HepG2 (cell line): ENCODE measurements around the gene ZNF714. TPM values are rescaled to one million over a fixed set of nuclear protein-coding genes. Genes with fewer than 3 reads are reported as not detected.

Experiments
- GMEB1 ChIP-seq: sonication (generic); formaldehyde crosslinking; IDR thresholded peaks from 2 replicates; pipeline ENCODE4 v1.5.1; 2020; ENCODE audit warnings: missing genetic modification reagents, mild to moderate bottlenecking, borderline replicate concordance
- HIC2 ChIP-seq: sonication (generic); formaldehyde crosslinking; IDR thresholded peaks from 2 replicates; pipeline ENCODE4 v1.9.0; 2022; ENCODE audit warnings: low read depth, missing genetic modification reagents
- HMG20B ChIP-seq: conservative IDR thresholded peaks from 2 replicates; pipeline ENCODE4 v1.6.1; 2016; ENCODE audit warnings: missing genetic modification reagents, missing compliant biosample characterization
- HNF1B ChIP-seq: sonication (generic); formaldehyde crosslinking; IDR thresholded peaks from 2 replicates; pipeline ENCODE4 v1.5.1; 2020; ENCODE audit warnings: mild to moderate bottlenecking, moderate library complexity, missing genetic modification reagents
- MXD1 ChIP-seq: sonication (generic); formaldehyde crosslinking; IDR thresholded peaks from 2 replicates; pipeline ENCODE4 v1.4.0; 2020; ENCODE audit warnings: mild to moderate bottlenecking, missing genetic modification reagents
- RFX5 ChIP-seq: IDR thresholded peaks from 2 replicates; pipeline ENCODE4 v1.6.1; 2011; ENCODE audit warnings: low read depth, low read length, improper control_type of control experiment
- SIN3A ChIP-seq: IDR thresholded peaks from 2 replicates; pipeline ENCODE4 v1.6.1; 2011; ENCODE audit warnings: low read depth, mild to moderate bottlenecking, control low read depth, low read length, borderline replicate concordance
- SOX6 ChIP-seq, 2 experiments: fragments of 450-650 bp in 1 of 2; sonication (generic) in 1 of 2; formaldehyde crosslinking in 1 of 2; IDR thresholded peaks; 2 replicates each; pipeline versions ENCODE4 v1.4.0 to v1.6.1; 2017 to 2020; ENCODE audit warnings: antibody characterized with exemption in 1 of 2, mild to moderate bottlenecking in 1 of 2, missing genetic modification reagents in 1 of 2
- SRY ChIP-seq: sonication (generic); formaldehyde crosslinking; IDR thresholded peaks from 2 replicates; pipeline ENCODE4 v1.8.0; 2022; ENCODE audit warnings: mild to moderate bottlenecking, missing genetic modification reagents
- U2AF2 ChIP-seq: fragments of 200-400 bp; formaldehyde crosslinking; IDR thresholded peaks from 2 replicates; pipeline ENCODE4 v1.6.1; 2017; ENCODE audit warnings: low read depth, mild to moderate bottlenecking, low read length
- ZGPAT ChIP-seq: IDR thresholded peaks from 2 replicates; pipeline ENCODE4 v1.6.1; 2016; ENCODE audit warnings: mild to moderate bottlenecking
- ZNF331 ChIP-seq: sonication (generic); formaldehyde crosslinking; IDR thresholded peaks from 2 replicates; pipeline ENCODE4 v1.4.0; 2020; ENCODE audit warnings: missing genetic modification reagents
- ZNF501 ChIP-seq: sonication (generic); formaldehyde crosslinking; IDR thresholded peaks from 2 replicates; pipeline ENCODE4 v1.5.1; 2020; ENCODE audit warnings: mild to moderate bottlenecking, moderate library complexity, missing genetic modification reagents
- ZNF546 ChIP-seq: sonication (generic); formaldehyde crosslinking; conservative IDR thresholded peaks from 2 replicates; pipeline ENCODE4 v1.8.1; 2023; ENCODE audit warnings: mild to moderate bottlenecking, missing genetic modification reagents
- ZNF687 ChIP-seq: sonication (generic); formaldehyde crosslinking; IDR thresholded peaks from 2 replicates; pipeline ENCODE4 v1.5.1; 2020; ENCODE audit warnings: mild to moderate bottlenecking, missing genetic modification reagents, moderate library complexity
- ZNF746 ChIP-seq: sonication (generic); formaldehyde crosslinking; IDR thresholded peaks from 2 replicates; pipeline ENCODE4 v1.8.0; 2022; ENCODE audit warnings: mild to moderate bottlenecking, missing genetic modification reagents
- polyA plus RNA-seq, 8 experiments: library from polyadenylated mRNA; depleted of rRNA in 3 of 8; stranded (reverse) in 7 of 8; unstranded in 1 of 8; fragments of >200 nt; fragmentation: Illumina TruSeq in 4 of 8; extraction: Trizol in 4 of 8; gene quantifications; 2 replicates each; pipeline versions ENCODE4 v1.2.1 to v1.2.3, GENCODE V29; 2011 to 2016; ENCODE audit warnings: low read depth in 4 of 8, missing spikeins in 1 of 8, mixed read lengths in 1 of 8; ENCODE audit not compliant: insufficient read depth in 1 of 8
- total RNA-seq, 5 experiments: library from RNA; depleted of rRNA; stranded (reverse); fragments of >200 nt; fragmentation: Illumina TruSeq; extraction: Trizol; gene quantifications; 2 replicates each; pipeline ENCODE4 v1.2.3, GENCODE V29; 2016; ENCODE audit warnings: low read depth in 1 of 5

Gene ZNF714
- total and polyA plus RNA-seq, 2 of the 13 experiments (the other 11 are each of a cell fraction or from before 2014, with no cell fraction given) = 6.7 to 27.8 TPM

GRCh38 chr19:21082011-21082975 is at the start of gene ZNF714 (continued):
- no peak for TF ChIP-seq MXD1 (CRISPR knock-in tag)
- TF ChIP-seq ZNF546 = no peak
- no peak for TF ChIP-seq ZNF501 (CRISPR knock-in tag)
- no peak for TF ChIP-seq HMG20B (CRISPR knock-in tag)
- TF ChIP-seq ZNF331 (CRISPR knock-in tag) = 0 out of 2 replicates have a peak, but pooled peaks have one; percentile 27
- peak; percentile 33; the same call in 1 of the 2 replicates for TF ChIP-seq GMEB1 (CRISPR knock-in tag)
- TF ChIP-seq SRY = no peak
- TF ChIP-seq HNF1B (CRISPR knock-in tag) = no peak
- TF ChIP-seq RFX5 = peak; percentile 86
- TF ChIP-seq ZNF746 = no peak
- TF ChIP-seq ZGPAT (CRISPR knock-in tag) = peak; percentile 66; the same call in 1 of the 2 replicates
- no peak for TF ChIP-seq SOX6 (IDR thresholded peaks at IDR 0.05)
- TF ChIP-seq SOX6 (CRISPR knock-in tag; IDR thresholded peaks at IDR 0.05) = no peak
- peak; percentile 96 for TF ChIP-seq SIN3A
- no peak for TF ChIP-seq U2AF2
- peak; percentile 75 for TF ChIP-seq ZNF687 (CRISPR knock-in tag)
- TF ChIP-seq HIC2 (CRISPR knock-in tag) = no peak
